HG02943 (cell line): ENCODE results near the gene MAT2B.

Source experiments
- ATAC-seq: cut with Tn5 transposase; IDR thresholded peaks from one replicate; pipeline ENCODE4 v1.9.1; 2021; ENCODE audit warnings: mild to moderate bottlenecking, low read depth, moderate library complexity; ENCODE audit not compliant: unreplicated experiment

MAT2B gene

GRCh38 chr5:163548649-163549048, 43.2 kb downstream of the MAT2B start:
- ATAC-seq = no peak

GRCh38 chr5:163551156-163551555, 45.7 kb downstream of the MAT2B start:
- ATAC-seq = no peak

GRCh38 chr5:163552536-163552935, 47.1 kb downstream of the MAT2B start:
- ATAC-seq = no peak

GRCh38 chr5:163561339-163561738, 55.9 kb downstream of the MAT2B start:
- ATAC-seq = no peak

- no peak for ATAC-seq
Observed at GRCh38 chr5:163562071-163562470, 56.7 kb downstream of the MAT2B start.

- no peak for ATAC-seq
Observed at GRCh38 chr5:163563112-163563511, 57.7 kb downstream of the MAT2B start.

- no peak for ATAC-seq
Observed at GRCh38 chr5:163563880-163564279, 58.5 kb downstream of the MAT2B start.

- no peak for ATAC-seq
Observed at GRCh38 chr5:163564321-163564938, 59.0 kb downstream of the MAT2B start.

- no peak for ATAC-seq
Observed at GRCh38 chr5:163565492-163565891, 60.1 kb downstream of the MAT2B start.

GRCh38 chr5:163565931-163566608, 60.7 kb downstream of the MAT2B start:
- ATAC-seq = no peak

GRCh38 chr5:163566678-163567077, 61.3 kb downstream of the MAT2B start:
- no peak for ATAC-seq

GRCh38 chr5:163567811-163568210, 62.4 kb downstream of the MAT2B start:
- no peak for ATAC-seq
